Measurements from ENCODE around the gene NMUR2. TPM values are rescaled to one million over a fixed set of nuclear protein-coding genes. Genes with fewer than 3 reads are reported as not detected.

Gene NMUR2
- polyA plus RNA-seq, 1 donor from 2014 or later, result not detected

- no peak overlapping the region for H3K4me3 ChIP-seq (ENCODE audit: low read length)
- H3K27ac ChIP-seq (ENCODE audit: low read length), result no peak overlapping the region
- H3K9me3 ChIP-seq (ENCODE audit: low read length), result no peaks in the 10 kb centered on the region
Measured at GRCh38 chr5:152439791-152440190, 34.7 kb upstream of the NMUR2 start.

GRCh38 chr5:152437866-152438265 is 32.8 kb upstream of the NMUR2 start:
- no peaks in the 10 kb centered on the region for H4K20me1 ChIP-seq (ENCODE audit: insufficient read depth)
- H3K9me3 ChIP-seq (ENCODE audit: low read length), result no peaks in the 10 kb centered on the region
- no peaks in the 10 kb centered on the region for H3K27me3 ChIP-seq (ENCODE audit: insufficient read depth, low read depth, low read length)
- H3K9me2 ChIP-seq (ENCODE audit: insufficient read depth, low read length), result no peaks in the 10 kb centered on the region
- H3K4me3 ChIP-seq (ENCODE audit: low read length), result no peak overlapping the region
- no peak overlapping the region for H2AFZ ChIP-seq (ENCODE audit: low read depth, low read length)
- H3K27ac ChIP-seq (ENCODE audit: low read length), result no peak overlapping the region
- no peaks in the 10 kb centered on the region for H3K36me3 ChIP-seq (ENCODE audit: insufficient read depth, low read length)
- no peak overlapping the region for H3K9ac ChIP-seq (ENCODE audit: low read length)
- no peak overlapping the region for H3K4me2 ChIP-seq (ENCODE audit: low read length)
- TF ChIP-seq REST (IDR thresholded peaks at IDR 0.05; ENCODE audit: borderline replicate concordance) (no peak), SMC3 (conservative IDR thresholded peaks at IDR 0.05; ENCODE audit: poor library complexity) (no peak), EZH2 (IDR thresholded peaks at IDR 0.05; ENCODE audit: borderline replicate concordance, insufficient read depth, low read length, poor library complexity, severe bottlenecking) (no peak), EP300 (conservative IDR thresholded peaks at IDR 0.05; ENCODE audit: poor library complexity, severe bottlenecking) (no peak), CTCF (IDR thresholded peaks at IDR 0.05; ENCODE audit: poor library complexity, severe bottlenecking) (no peak), POLR2AphosphoS5 (IDR thresholded peaks at IDR 0.05) (no peak), MXI1 (conservative IDR thresholded peaks at IDR 0.05; ENCODE audit: poor library complexity, severe bottlenecking) (no peak)
- no peaks in the 10 kb centered on the region for H3F3A ChIP-seq (ENCODE audit: insufficient read depth, low read length, poor library complexity, severe bottlenecking)
- no peaks in the 10 kb centered on the region for H3K79me2 ChIP-seq (replicated peaks; ENCODE audit: insufficient read depth, low read length)

More at GRCh38 chr5:152439791-152440190, 34.7 kb upstream of the NMUR2 start:
- H3K27me3 ChIP-seq (ENCODE audit: insufficient read depth, low read depth, low read length), result no peaks in the 10 kb centered on the region
- no peaks in the 10 kb centered on the region for H3K36me3 ChIP-seq (ENCODE audit: insufficient read depth, low read length)
- no peaks in the 10 kb centered on the region for H3F3A ChIP-seq (ENCODE audit: insufficient read depth, low read length, poor library complexity, severe bottlenecking)
- no peak overlapping the region for H2AFZ ChIP-seq (ENCODE audit: low read depth, low read length)
- H3K4me2 ChIP-seq (ENCODE audit: low read length), result no peak overlapping the region
- no peaks in the 10 kb centered on the region for H3K79me2 ChIP-seq (replicated peaks; ENCODE audit: insufficient read depth, low read length)
- TF ChIP-seq EP300 (conservative IDR thresholded peaks at IDR 0.05; ENCODE audit: poor library complexity, severe bottlenecking), result peak; percentile 85
- no peak for TF ChIP-seq EZH2 (IDR thresholded peaks at IDR 0.05; ENCODE audit: borderline replicate concordance, insufficient read depth, low read length, poor library complexity, severe bottlenecking)
- peak; percentile 20 for TF ChIP-seq POLR2AphosphoS5 (IDR thresholded peaks at IDR 0.05)
- no peaks in the 10 kb centered on the region for H4K20me1 ChIP-seq (ENCODE audit: insufficient read depth)
- no peak overlapping the region for H3K9ac ChIP-seq (ENCODE audit: low read length)
- no peaks in the 10 kb centered on the region for H3K9me2 ChIP-seq (ENCODE audit: insufficient read depth, low read length)

GRCh38 chr5:152427721-152428120 is 22.6 kb upstream of the NMUR2 start:
- Histone ChIP-seq H4K20me1 (ENCODE audit: insufficient read depth) (no peaks in the 10 kb centered on the region), H3K4me2 (ENCODE audit: low read length) (no peak overlapping the region), H3K27ac (ENCODE audit: low read length) (no peak overlapping the region), H3K27me3 (ENCODE audit: insufficient read depth, low read depth, low read length) (no peaks in the 10 kb centered on the region), H3K36me3 (ENCODE audit: insufficient read depth, low read length) (no peaks in the 10 kb centered on the region), H3K9me2 (ENCODE audit: insufficient read depth, low read length) (no peaks in the 10 kb centered on the region), H3K4me3 (ENCODE audit: low read length) (no peak overlapping the region), H3K79me2 (replicated peaks; ENCODE audit: insufficient read depth, low read length) (no peaks in the 10 kb centered on the region), H3K9ac (ENCODE audit: low read length) (no peak overlapping the region), H3F3A (ENCODE audit: insufficient read depth, low read length, poor library complexity, severe bottlenecking) (no peaks in the 10 kb centered on the region), H3K9me3 (ENCODE audit: low read length) (no peaks in the 10 kb centered on the region), H2AFZ (ENCODE audit: low read depth, low read length) (no peak overlapping the region)
- TF ChIP-seq POLR2AphosphoS5 (IDR thresholded peaks at IDR 0.05) (no peak), SMC3 (conservative IDR thresholded peaks at IDR 0.05; ENCODE audit: poor library complexity) (no peak), CTCF (IDR thresholded peaks at IDR 0.05; ENCODE audit: poor library complexity, severe bottlenecking) (no peak), MXI1 (conservative IDR thresholded peaks at IDR 0.05; ENCODE audit: poor library complexity, severe bottlenecking) (no peak), REST (IDR thresholded peaks at IDR 0.05; ENCODE audit: borderline replicate concordance) (no peak), EZH2 (IDR thresholded peaks at IDR 0.05; ENCODE audit: borderline replicate concordance, insufficient read depth, low read length, poor library complexity, severe bottlenecking) (no peak), RAD21 (conservative IDR thresholded peaks at IDR 0.05) (no peak), TAF1 (IDR thresholded peaks at IDR 0.05; ENCODE audit: low read depth) (no peak), EP300 (conservative IDR thresholded peaks at IDR 0.05; ENCODE audit: poor library complexity, severe bottlenecking) (no peak)

Measured in neural cell (in vitro differentiated cells).